GM12878 (cell line): Measurements from ENCODE around the gene NCBP3.

Source experiments
- CHD1 ChIP-seq: IDR thresholded peaks from 2 replicates; pipeline ENCODE4 v1.6.1; 2012; ENCODE audit warnings: low read depth, low read length, improper control_type of control experiment
- FOXM1 ChIP-seq: IDR thresholded peaks from 2 replicates; pipeline ENCODE4 v1.6.1; 2012; ENCODE audit warnings: low read depth, mild to moderate bottlenecking, inconsistent platforms, low read length, moderate library complexity
- HDAC6 ChIP-seq: fragments of 200-600 bp; sonication (generic); IDR thresholded peaks from one replicate; pipeline ENCODE4 v1.8.0; 2017; ENCODE audit warnings: antibody characterized with exemption; ENCODE audit not compliant: unreplicated experiment
- MXI1 ChIP-seq: fragments of 150-350 bp; IDR thresholded peaks from 2 replicates; pipeline ENCODE4 v1.6.1; 2011; ENCODE audit warnings: low read depth, mild to moderate bottlenecking, inconsistent platforms, low read length, improper control_type of control experiment
- RAD21 ChIP-seq: IDR thresholded peaks from 2 replicates; pipeline ENCODE4 v1.6.1; 2011; ENCODE audit warnings: mild to moderate bottlenecking, low read depth, low read length, moderate library complexity; ENCODE audit not compliant: insufficient read depth
- RAD51 ChIP-seq: fragments of 450-650 bp; IDR thresholded peaks from 2 replicates; pipeline ENCODE4 v1.6.1; 2016; ENCODE audit warnings: moderate library complexity, mild to moderate bottlenecking, inconsistent platforms
- SPI1 ChIP-seq: IDR thresholded peaks from 2 replicates; pipeline ENCODE4 v1.6.1; 2011; ENCODE audit warnings: low read depth, mild to moderate bottlenecking, low read length, moderate library complexity, borderline replicate concordance; ENCODE audit not compliant: insufficient read depth
- TARDBP ChIP-seq: IDR thresholded peaks from 2 replicates; pipeline ENCODE4 v1.6.1; 2016; ENCODE audit warnings: borderline replicate concordance
- TCF12 ChIP-seq: IDR thresholded peaks from 2 replicates; pipeline ENCODE4 v1.6.1; 2011; ENCODE audit warnings: low read depth, mild to moderate bottlenecking, low read length
- ZNF217 ChIP-seq: fragments of 450-650 bp; IDR thresholded peaks from 2 replicates; pipeline ENCODE4 v1.6.1; 2017; ENCODE audit warnings: antibody characterized with exemption, mild to moderate bottlenecking
- TF ChIP-seq, protein P1 (sequence below): IDR thresholded peaks from 2 replicates; pipeline ENCODE4 v1.6.1; 2012; ENCODE audit warnings: low read length, inconsistent platforms
- TF ChIP-seq, protein P2 (sequence below), 3 experiments: IDR thresholded peaks in 2 of 3; conservative IDR thresholded peaks in 1 of 3; 2 replicates each; pipeline ENCODE4 v1.5.1; 2011; ENCODE audit warnings: low read depth in 3 of 3, low read length in 3 of 3, mild to moderate bottlenecking in 3 of 3, control low read depth in 2 of 3, moderate library complexity in 2 of 3, inconsistent platforms in 1 of 3, mixed read lengths in 1 of 3; ENCODE audit not compliant: control insufficient read depth in 2 of 3, insufficient read depth in 1 of 3; ENCODE audit errors: extremely low read depth in 1 of 3
- TF ChIP-seq, protein P3 (sequence below): fragments of 450-650 bp; IDR thresholded peaks from 2 replicates; pipeline ENCODE4 v1.6.1; 2017; ENCODE audit warnings: mild to moderate bottlenecking

DNA sequence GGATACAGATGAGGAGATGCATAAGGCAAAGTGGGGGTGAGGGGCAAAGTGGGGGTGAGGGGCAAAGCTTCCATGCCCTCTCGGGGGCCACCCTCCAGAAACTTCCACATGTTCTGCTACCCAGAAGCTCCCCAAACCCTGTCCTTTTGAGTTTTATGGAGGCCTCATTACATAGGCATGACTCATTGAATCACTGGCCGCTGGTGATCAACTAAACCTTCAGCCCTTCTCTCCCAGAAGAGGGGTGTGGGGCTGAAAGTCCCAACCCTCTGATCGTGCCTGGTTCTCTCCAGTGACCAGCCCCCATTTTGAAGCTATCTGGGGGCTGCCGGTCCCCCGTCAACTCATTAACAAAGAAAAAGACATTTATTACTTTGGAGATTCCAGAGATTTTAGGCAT is 72.5 kb downstream of the NCBP3 start:
- no peak for TF ChIP-seq RAD51
- TF ChIP-seq, protein P1, sequence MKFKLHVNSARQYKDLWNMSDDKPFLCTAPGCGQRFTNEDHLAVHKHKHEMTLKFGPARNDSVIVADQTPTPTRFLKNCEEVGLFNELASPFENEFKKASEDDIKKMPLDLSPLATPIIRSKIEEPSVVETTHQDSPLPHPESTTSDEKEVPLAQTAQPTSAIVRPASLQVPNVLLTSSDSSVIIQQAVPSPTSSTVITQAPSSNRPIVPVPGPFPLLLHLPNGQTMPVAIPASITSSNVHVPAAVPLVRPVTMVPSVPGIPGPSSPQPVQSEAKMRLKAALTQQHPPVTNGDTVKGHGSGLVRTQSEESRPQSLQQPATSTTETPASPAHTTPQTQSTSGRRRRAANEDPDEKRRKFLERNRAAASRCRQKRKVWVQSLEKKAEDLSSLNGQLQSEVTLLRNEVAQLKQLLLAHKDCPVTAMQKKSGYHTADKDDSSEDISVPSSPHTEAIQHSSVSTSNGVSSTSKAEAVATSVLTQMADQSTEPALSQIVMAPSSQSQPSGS = no peak
- TF ChIP-seq, protein P2, sequence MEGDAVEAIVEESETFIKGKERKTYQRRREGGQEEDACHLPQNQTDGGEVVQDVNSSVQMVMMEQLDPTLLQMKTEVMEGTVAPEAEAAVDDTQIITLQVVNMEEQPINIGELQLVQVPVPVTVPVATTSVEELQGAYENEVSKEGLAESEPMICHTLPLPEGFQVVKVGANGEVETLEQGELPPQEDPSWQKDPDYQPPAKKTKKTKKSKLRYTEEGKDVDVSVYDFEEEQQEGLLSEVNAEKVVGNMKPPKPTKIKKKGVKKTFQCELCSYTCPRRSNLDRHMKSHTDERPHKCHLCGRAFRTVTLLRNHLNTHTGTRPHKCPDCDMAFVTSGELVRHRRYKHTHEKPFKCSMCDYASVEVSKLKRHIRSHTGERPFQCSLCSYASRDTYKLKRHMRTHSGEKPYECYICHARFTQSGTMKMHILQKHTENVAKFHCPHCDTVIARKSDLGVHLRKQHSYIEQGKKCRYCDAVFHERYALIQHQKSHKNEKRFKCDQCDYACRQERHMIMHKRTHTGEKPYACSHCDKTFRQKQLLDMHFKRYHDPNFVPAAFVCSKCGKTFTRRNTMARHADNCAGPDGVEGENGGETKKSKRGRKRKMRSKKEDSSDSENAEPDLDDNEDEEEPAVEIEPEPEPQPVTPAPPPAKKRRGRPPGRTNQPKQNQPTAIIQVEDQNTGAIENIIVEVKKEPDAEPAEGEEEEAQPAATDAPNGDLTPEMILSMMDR (IDR thresholded peaks at IDR 0.05 in 2 of 3, conservative IDR thresholded peaks at IDR 0.05 in 1 of 3; ENCODE audit: control insufficient read depth in 2 of 3, extremely low read depth in 1 of 3, insufficient read depth in 1 of 3, low read depth in 3 of 3, low read length in 3 of 3) = no peak
- no peak for TF ChIP-seq ZNF217
- TF ChIP-seq CHD1 = no peak
- TF ChIP-seq RAD21 = no peak
- no peak for TF ChIP-seq HDAC6
- no peak for TF ChIP-seq FOXM1
- TF ChIP-seq TCF12 = no peak
- TF ChIP-seq, protein P3, sequence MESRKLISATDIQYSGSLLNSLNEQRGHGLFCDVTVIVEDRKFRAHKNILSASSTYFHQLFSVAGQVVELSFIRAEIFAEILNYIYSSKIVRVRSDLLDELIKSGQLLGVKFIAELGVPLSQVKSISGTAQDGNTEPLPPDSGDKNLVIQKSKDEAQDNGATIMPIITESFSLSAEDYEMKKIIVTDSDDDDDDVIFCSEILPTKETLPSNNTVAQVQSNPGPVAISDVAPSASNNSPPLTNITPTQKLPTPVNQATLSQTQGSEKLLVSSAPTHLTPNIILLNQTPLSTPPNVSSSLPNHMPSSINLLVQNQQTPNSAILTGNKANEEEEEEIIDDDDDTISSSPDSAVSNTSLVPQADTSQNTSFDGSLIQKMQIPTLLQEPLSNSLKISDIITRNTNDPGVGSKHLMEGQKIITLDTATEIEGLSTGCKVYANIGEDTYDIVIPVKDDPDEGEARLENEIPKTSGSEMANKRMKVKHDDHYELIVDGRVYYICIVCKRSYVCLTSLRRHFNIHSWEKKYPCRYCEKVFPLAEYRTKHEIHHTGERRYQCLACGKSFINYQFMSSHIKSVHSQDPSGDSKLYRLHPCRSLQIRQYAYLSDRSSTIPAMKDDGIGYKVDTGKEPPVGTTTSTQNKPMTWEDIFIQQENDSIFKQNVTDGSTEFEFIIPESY = no peak
- no peak for TF ChIP-seq TARDBP
- no peak for TF ChIP-seq MXI1
- TF ChIP-seq SPI1 = no peak
